K562 (cell line): ENCODE data around the gene STARD13. TPM values are rescaled to one million over a fixed set of nuclear protein-coding genes. Genes with fewer than 3 reads are reported as not detected.

Experiments
- ATAC-seq: fragments of 200-7000 bp; cut with Tn5 transposase; 3 replicates; pipeline ENCODE4 v1.9.1; 2020; ENCODE audit warnings: moderate library complexity
- BruUV-seq: library from RNA; stranded (reverse); fragments of 400-500 nt; replicated peaks from 2 replicates; lab custom pipeline; 2021; lab: Mats Ljungman, UMichigan
- CTCF ChIA-PET: fragments of 300-600 bp; formaldehyde crosslinking; extraction: SDS; loops from one replicate; lab custom pipeline; 2021; ENCODE audit warnings: low intra/inter-chr PET ratio; lab: Yijun Ruan, JAX
- POLR2A ChIA-PET: fragments of 300-600, 350-650 bp; sonication (Branson Sonifier 250); formaldehyde crosslinking; extraction: SDS; loops from one replicate; lab custom pipeline; 2021; ENCODE audit warnings: antibody characterized with exemption, inconsistent platforms; lab: Yijun Ruan, JAX
- DNase-seq, 4 experiments: peaks; one replicate each; pipeline versions ENCODE4 v3.0.0 to v3.0.0-alpha.2; 2011 to 2018; ENCODE audit warnings: low spot score in 3 of 4, mixed read lengths in 3 of 4; ENCODE audit errors: extremely low read depth in 1 of 4
- FAIRE-seq: peaks from 2 replicates; lab custom pipeline; 2011; peaks lifted over from hg19 to GRCh38; lab: Jason Lieb, UNC
- H2AFZ ChIP-seq: 2 replicates; pipeline ENCODE4 v1.6.0; 2011; ENCODE audit warnings: low read depth, low read length, control low read depth, inconsistent platforms
- H3K27ac ChIP-seq: fragments of 200-600 bp; 3 replicates; pipeline ENCODE4 v1.8.0; 2011; ENCODE audit warnings: low read depth, mild to moderate bottlenecking, control low read depth, inconsistent platforms, low read length, moderate library complexity, mixed read lengths; ENCODE audit errors: extremely low read depth
- H3K27me3 ChIP-seq, 2 experiments: fragments of 300-600 bp in 1 of 2; 2 replicates in 1 of 2; 3 replicates in 1 of 2; pipeline versions ENCODE4 v1.6.0 to v1.8.0; 2011; ENCODE audit warnings: inconsistent platforms in 2 of 2, low read length in 2 of 2, mild to moderate bottlenecking in 1 of 2, mixed read lengths in 1 of 2, moderate library complexity in 1 of 2; ENCODE audit not compliant: control insufficient read depth in 2 of 2, insufficient read depth in 2 of 2
- H3K36me3 ChIP-seq: fragments of 300-600 bp; 3 replicates; pipeline ENCODE4 v1.8.0; 2011; ENCODE audit warnings: mild to moderate bottlenecking, low read length, inconsistent platforms; ENCODE audit not compliant: control insufficient read depth, insufficient read depth
- H3K4me1 ChIP-seq, 2 experiments: fragments of 200-600 bp in 1 of 2; replicated peaks in 1 of 2; 2 replicates in 1 of 2; 3 replicates in 1 of 2; pipeline versions ENCODE4 v1.5.1 to v1.8.0; 2011; ENCODE audit warnings: inconsistent platforms in 2 of 2, low read length in 2 of 2, mild to moderate bottlenecking in 1 of 2, mixed read lengths in 1 of 2, moderate library complexity in 1 of 2; ENCODE audit not compliant: control insufficient read depth in 2 of 2, insufficient read depth in 2 of 2
- H3K4me2 ChIP-seq: 2 replicates; pipeline ENCODE4 v1.6.1; 2011; ENCODE audit warnings: low read length, control low read depth, inconsistent platforms, mixed read lengths; ENCODE audit not compliant: insufficient read depth
- H3K4me3 ChIP-seq: fragments of 200-600 bp; sonication (generic), shearing (Covaris generic); 2 replicates; pipeline ENCODE4 v1.5.1; 2016; ENCODE audit warnings: control low read depth, inconsistent platforms
- H3K79me2 ChIP-seq: fragments of 200-600 bp; 3 replicates; pipeline ENCODE4 v1.8.0; 2011; ENCODE audit warnings: low read length, inconsistent platforms; ENCODE audit not compliant: control insufficient read depth, insufficient read depth
- H3K9ac ChIP-seq, 2 experiments: 2 replicates each; pipeline versions ENCODE4 v1.6.0 to v1.6.1; 2011; ENCODE audit warnings: low read depth in 2 of 2, low read length in 2 of 2, control low read depth in 1 of 2, inconsistent platforms in 1 of 2, mild to moderate bottlenecking in 1 of 2, mixed read lengths in 1 of 2; ENCODE audit not compliant: insufficient read depth in 1 of 2
- H3K9me1 ChIP-seq: one replicate; pipeline ENCODE4 v1.6.0; 2011; ENCODE audit warnings: inconsistent platforms, mild to moderate bottlenecking, low read length, moderate library complexity; ENCODE audit not compliant: control insufficient read depth, insufficient read depth
- H3K9me3 ChIP-seq: replicated peaks from 2 replicates; pipeline ENCODE4 v1.5.1; 2011; ENCODE audit warnings: low read depth, low read length, inconsistent platforms; ENCODE audit not compliant: control insufficient read depth, insufficient read depth
- H4K20me1 ChIP-seq: replicated peaks from 2 replicates; pipeline ENCODE4 v1.6.1; 2011; ENCODE audit warnings: low read length, inconsistent platforms, mixed read lengths; ENCODE audit not compliant: control insufficient read depth, insufficient read depth
- ASH1L ChIP-seq: fragments of 450-650 bp; IDR thresholded peaks from 2 replicates; pipeline ENCODE4 v1.6.1; 2018; ENCODE audit warnings: borderline replicate concordance, mild to moderate bottlenecking, low read depth; ENCODE audit not compliant: partially characterized antibody
- CHD4 ChIP-seq: fragments of 200-600 bp; sonication (generic); IDR thresholded peaks from 3 replicates; pipeline ENCODE4 v1.6.1; 2012; ENCODE audit warnings: low read depth, mild to moderate bottlenecking, mixed read lengths, low read length, inconsistent platforms; ENCODE audit not compliant: insufficient read depth, insufficient replicate concordance, poor library complexity, severe bottlenecking
- GTF2E2 ChIP-seq: fragments of 200-800 bp; sonication (Bioruptor generic); IDR thresholded peaks from 2 replicates; pipeline ENCODE4 v1.6.1; 2016; ENCODE audit warnings: missing genetic modification characterization, missing compliant biosample characterization
- KLF1 ChIP-seq: fragments of 450-650 bp; IDR thresholded peaks from 2 replicates; pipeline ENCODE4 v1.6.1; 2016; ENCODE audit warnings: missing genetic modification characterization, missing compliant biosample characterization
- POLR3A ChIP-seq: IDR thresholded peaks from 2 replicates; pipeline ENCODE4 v1.6.1; 2011; ENCODE audit warnings: borderline replicate concordance, mild to moderate bottlenecking, moderate library complexity; ENCODE audit not compliant: insufficient read length, insufficient read depth; ENCODE audit errors: extremely low read depth
- SLC30A9 ChIP-seq: fragments of 250-450 bp; sonication (Bioruptor Pico); IDR thresholded peaks from 2 replicates; pipeline ENCODE4 v1.8.0; 2022; ENCODE audit warnings: mild to moderate bottlenecking, moderate library complexity
- SNIP1 ChIP-seq: fragments of 450-650 bp; IDR thresholded peaks from 2 replicates; pipeline ENCODE4 v1.7.1; 2017; ENCODE audit warnings: low read depth, mild to moderate bottlenecking
- STAT6 ChIP-seq: sonication (generic); formaldehyde crosslinking; IDR thresholded peaks from 2 replicates; pipeline ENCODE4 v1.8.1; 2023; ENCODE audit warnings: mild to moderate bottlenecking, missing genetic modification reagents
- TARDBP ChIP-seq: fragments of 450-650 bp; IDR thresholded peaks from 2 replicates; pipeline ENCODE4 v1.6.1; 2016
- ZBTB11 ChIP-seq, 3 experiments: fragments of 200-800 bp in 1 of 3; fragments of 250-450 bp in 1 of 3; fragments of 450-650 bp in 1 of 3; sonication (Bioruptor Pico) in 1 of 3; sonication (Bioruptor generic) in 1 of 3; formaldehyde crosslinking in 1 of 3; IDR thresholded peaks; 2 replicates each; pipeline versions ENCODE4 v1.6.1 to v1.8.0; 2016 to 2022; ENCODE audit warnings: mild to moderate bottlenecking in 2 of 3, missing genetic modification characterization in 2 of 3, missing compliant biosample characterization in 1 of 3, moderate library complexity in 1 of 3
- ZNF121 ChIP-seq: sonication (generic); formaldehyde crosslinking; conservative IDR thresholded peaks from 2 replicates; pipeline ENCODE4 v1.8.0; 2022; ENCODE audit warnings: missing genetic modification reagents
- ZNF436 ChIP-seq: fragments of 250-450, 450-650 bp; sonication (Bioruptor Pico); formaldehyde crosslinking; IDR thresholded peaks from 2 replicates; pipeline ENCODE4 v1.7.0; 2020; ENCODE audit warnings: mild to moderate bottlenecking
- WGBS: fragments of 100-300 bp; shearing (Covaris generic); methylation state at CpG from one replicate; pipeline ENCODE4 v1.1.6; 2016; ENCODE audit warnings: low coverage, mixed read lengths; ENCODE audit not compliant: insufficient coverage; ENCODE audit errors: missing lambda C conversion rate; 5-methylcytosine and 5-hydroxymethylcytosine counted together
- in situ Hi-C: fragments of 300-500 bp; cut with MboI; formaldehyde crosslinking; loops from 4 replicates; pipeline ENCODE4 v1.15.0; 2018; ENCODE audit warnings: inconsistent platforms, mixed read lengths
- intact Hi-C: fragments of 100-400 bp; cut with micrococcal nuclease; formaldehyde crosslinking; loops from 2 replicates; pipeline ENCODE4 v1.14.2; 2022
- polyA plus RNA-seq, 8 experiments: library from polyadenylated mRNA; depleted of rRNA in 4 of 8; stranded (reverse) in 5 of 8; unstranded in 3 of 8; fragments of >200 nt; fragmentation: Nextera tagmentation in 2 of 8; fragmentation: Illumina TruSeq in 1 of 8; extraction: Ambion mirVana in 2 of 8; extraction: Trizol in 1 of 8; gene quantifications; 2 replicates each; pipeline versions ENCODE4 v1.2.1 to v1.2.3, GENCODE V29; 2011 to 2014; ENCODE audit warnings: inconsistent platforms in 1 of 8, missing spikeins in 1 of 8
- total RNA-seq, 7 experiments: library from RNA; depleted of rRNA in 6 of 7; stranded (reverse); fragments of >200 nt in 6 of 7; fragmentation: Illumina TruSeq in 2 of 7; extraction: Trizol in 2 of 7; gene quantifications; 2 replicates each; pipeline versions ENCODE4 v1.2.1 to v1.2.3, GENCODE V29; 2011 to 2021; ENCODE audit warnings: low replicate concordance in 1 of 7

STARD13 gene
- total and polyA plus RNA-seq, 9 of the 15 experiments (the other 6 are each of a cell fraction or from before 2014, with no cell fraction given), result 0.11 TPM; not detected in 8

DNA sequence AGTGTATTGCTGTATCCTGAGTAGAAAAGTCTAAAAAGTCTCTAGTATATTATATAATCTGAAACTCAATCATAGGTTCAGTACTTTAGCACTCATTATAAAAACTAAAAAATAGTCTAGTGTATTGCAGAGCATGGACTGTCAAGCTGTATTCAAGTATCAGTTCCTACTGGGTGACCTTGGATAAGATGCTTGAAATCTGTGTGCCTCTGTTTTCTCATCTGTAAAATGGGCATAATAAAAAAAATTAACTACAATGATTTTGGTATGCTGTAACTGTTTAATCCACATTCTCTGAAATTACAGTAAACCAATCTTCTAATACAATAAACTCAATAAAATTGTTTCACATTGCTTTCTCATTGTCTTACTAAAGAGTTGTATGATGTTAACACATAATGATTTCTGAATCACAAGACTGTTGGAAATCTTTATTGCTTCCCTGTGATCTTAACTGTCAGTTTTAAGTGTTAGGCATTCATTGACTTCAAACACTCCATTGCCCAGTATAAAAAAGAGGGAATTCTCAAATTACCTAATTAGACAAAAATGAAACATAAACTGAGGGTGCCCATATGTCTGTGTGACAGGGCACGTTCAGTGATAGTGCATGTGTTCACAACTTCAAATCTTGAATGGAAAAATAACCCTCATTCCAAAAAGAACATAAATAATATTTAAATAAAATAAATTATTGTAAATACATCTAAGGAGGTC is 2.2 kb downstream of the STARD13 start (continued):
- no peak for TF ChIP-seq CHD4

- POLR2A ChIA-PET, result no interaction called here
- no peaks in the 10 kb centered on the region for H3K9me1 ChIP-seq
- H3K9ac ChIP-seq, result no peak overlapping the region
- ATAC-seq, result no peak
- H2AFZ ChIP-seq, result no peak overlapping the region
- no peaks in the 10 kb centered on the region for H3K79me2 ChIP-seq
- H3K36me3 ChIP-seq, result no peaks in the 10 kb centered on the region
- 0% methylated on average over 2 of the region's 2 CpGs for WGBS
- no peaks in the 10 kb centered on the region; a peak in 1 of 5 replicates for H3K4me1 ChIP-seq
- BruUV-seq, result no TSS peak
- in situ Hi-C loops (no loop called here), intact Hi-C loops (no loop called here)
- H3K4me3 ChIP-seq, result no peak overlapping the region
- no peak for FAIRE-seq
- no peak overlapping the region for H3K4me2 ChIP-seq
- CTCF ChIA-PET, result no interaction called here
- peaks cover 0 to 4% of the 10 kb centered on the region in 2 experiments; a peak in 3 of 5 replicates for H3K27me3 ChIP-seq
- no peaks in the 10 kb centered on the region for H3K9me3 ChIP-seq
- no peaks in the 10 kb centered on the region for H4K20me1 ChIP-seq
- no peak for DNase-seq
- no peak overlapping the region for H3K27ac ChIP-seq
- TF ChIP-seq ASH1L (no peak), POLR3A (no peak), GTF2E2 (tag) (no peak), SNIP1 (no peak), ZNF436 (CRISPR knock-in tag) (no peak), ZNF121 (no peak), TARDBP (no peak), SLC30A9 (CRISPR knock-in tag) (no peak), KLF1 (tag) (no peak), ZBTB11 (CRISPR knock-in tag; IDR thresholded peaks at IDR 0.05) (no peak), STAT6 (CRISPR knock-in tag) (no peak)
These were observed 3.5 kb downstream of the STARD13 start for GRCh38 chr13:33281951-33282595.
